HEK293 (cell line): ENCODE data around the gene CABLES2.

Source experiments
- CTCF ChIA-PET: fragments of 350-600 bp; formaldehyde crosslinking; extraction: SDS; loops from one replicate; lab custom pipeline; 2021; ENCODE audit warnings: antibody characterized with exemption; lab: Yijun Ruan, JAX
- POLR2A ChIA-PET: fragments of 300-600 bp; formaldehyde crosslinking; extraction: SDS; loops from one replicate; lab custom pipeline; 2020; ENCODE audit warnings: antibody characterized with exemption, inconsistent platforms; lab: Yijun Ruan, JAX
- H3K27ac ChIP-seq: fragments of 200-500 bp; sonication (Bioruptor generic); 2 replicates; pipeline ENCODE4 v1.5.1; 2014; ENCODE audit warnings: low read depth, low read length, control low read depth, inconsistent platforms; ENCODE audit errors: extremely low read depth
- H3K36me3 ChIP-seq, 2 experiments: fragments of 200-500 bp in 1 of 2; sonication (Bioruptor generic) in 1 of 2; 1 replicate in 1 of 2; 2 replicates in 1 of 2; pipeline ENCODE4 v1.5.1; 2014 to 2017; ENCODE audit warnings: inconsistent platforms in 2 of 2, low read length in 2 of 2; ENCODE audit not compliant: control insufficient read depth in 2 of 2, insufficient read depth in 1 of 2
- H3K4me1 ChIP-seq: fragments of 200-500 bp; sonication (Bioruptor generic); 2 replicates; pipeline ENCODE4 v1.5.1; 2014; ENCODE audit warnings: mild to moderate bottlenecking, low read length, inconsistent platforms; ENCODE audit not compliant: control insufficient read depth, insufficient read depth
- H3K4me3 ChIP-seq: 2 replicates; pipeline ENCODE4 v1.5.1; 2011; ENCODE audit warnings: low read depth, mild to moderate bottlenecking, control low read depth, low read length, moderate library complexity
- H3K9me3 ChIP-seq: fragments of 200-500 bp; sonication (Bioruptor generic); 2 replicates; pipeline ENCODE4 v1.5.1; 2014; ENCODE audit warnings: low read depth, low read length, inconsistent platforms; ENCODE audit not compliant: control insufficient read depth, insufficient read depth
- ATF2 ChIP-seq: fragments of 450-650 bp; formaldehyde crosslinking; IDR thresholded peaks from 2 replicates; pipeline ENCODE4 v1.5.1; 2016; ENCODE audit warnings: missing biosample characterization, missing genetic modification characterization, low read depth
- BCL11A ChIP-seq: fragments of 450-650 bp; formaldehyde crosslinking; IDR thresholded peaks from 2 replicates; pipeline ENCODE4 v1.5.1; 2016; ENCODE audit warnings: low read depth, missing biosample characterization, missing genetic modification characterization
- GLIS1 ChIP-seq: fragments of 450-650 bp; formaldehyde crosslinking; IDR thresholded peaks from 2 replicates; pipeline ENCODE4 v1.5.1; 2016; ENCODE audit warnings: missing biosample characterization, missing genetic modification characterization
- GLIS2 ChIP-seq: fragments of 450-650 bp; formaldehyde crosslinking; IDR thresholded peaks from 2 replicates; pipeline ENCODE4 v1.5.1; 2016; ENCODE audit warnings: missing biosample characterization, missing genetic modification characterization
- INSM2 ChIP-seq: fragments of 450-650 bp; formaldehyde crosslinking; IDR thresholded peaks from 2 replicates; pipeline ENCODE4 v1.5.1; 2016; ENCODE audit warnings: missing biosample characterization, missing genetic modification characterization
- KLF16 ChIP-seq: fragments of 450-650 bp; formaldehyde crosslinking; IDR thresholded peaks from 2 replicates; pipeline ENCODE4 v1.5.1; 2017; ENCODE audit warnings: missing biosample characterization, missing genetic modification characterization
- KLF17 ChIP-seq: fragments of 450-650 bp; formaldehyde crosslinking; IDR thresholded peaks from 2 replicates; pipeline ENCODE4 v1.5.1; 2016; ENCODE audit warnings: missing biosample characterization, missing genetic modification characterization
- PATZ1 ChIP-seq: fragments of 450-650 bp; formaldehyde crosslinking; IDR thresholded peaks from 2 replicates; pipeline ENCODE4 v1.5.1; 2016; ENCODE audit warnings: missing biosample characterization, missing genetic modification characterization
- SP2 ChIP-seq: fragments of 450-650 bp; formaldehyde crosslinking; IDR thresholded peaks from 2 replicates; pipeline ENCODE4 v1.5.1; 2016; ENCODE audit warnings: missing biosample characterization, missing genetic modification characterization
- ZBTB21 ChIP-seq: fragments of 450-650 bp; formaldehyde crosslinking; IDR thresholded peaks from 2 replicates; pipeline ENCODE4 v1.5.1; 2017; ENCODE audit warnings: missing biosample characterization, missing genetic modification characterization
- ZFHX2 ChIP-seq: fragments of 450-650 bp; formaldehyde crosslinking; conservative IDR thresholded peaks from 2 replicates; pipeline ENCODE4 v1.5.1; 2016; ENCODE audit warnings: missing biosample characterization, missing genetic modification characterization
- ZIC2 ChIP-seq: fragments of 450-650 bp; formaldehyde crosslinking; IDR thresholded peaks from 2 replicates; pipeline ENCODE4 v1.5.1; 2016; ENCODE audit warnings: missing biosample characterization, missing genetic modification characterization
- ZNF138 ChIP-seq: fragments of 450-650 bp; formaldehyde crosslinking; IDR thresholded peaks from 2 replicates; pipeline ENCODE4 v1.5.1; 2016; ENCODE audit warnings: missing biosample characterization, missing genetic modification characterization, borderline replicate concordance
- ZNF157 ChIP-seq: fragments of 450-650 bp; formaldehyde crosslinking; IDR thresholded peaks from 2 replicates; pipeline ENCODE4 v1.5.1; 2016; ENCODE audit warnings: missing biosample characterization, missing genetic modification characterization
- ZNF341 ChIP-seq: fragments of 450-650 bp; formaldehyde crosslinking; IDR thresholded peaks from 2 replicates; pipeline ENCODE4; 2016; ENCODE audit warnings: low read depth, missing biosample characterization, missing genetic modification characterization
- ZNF560 ChIP-seq: fragments of 450-650 bp; formaldehyde crosslinking; IDR thresholded peaks from 2 replicates; pipeline ENCODE4 v1.5.1; 2017; ENCODE audit warnings: missing biosample characterization, missing genetic modification characterization, borderline replicate concordance
- ZNF585B ChIP-seq: fragments of 450-650 bp; formaldehyde crosslinking; IDR thresholded peaks from 2 replicates; pipeline ENCODE4 v1.5.1; 2016; ENCODE audit warnings: missing biosample characterization, missing genetic modification characterization
- ZNF596 ChIP-seq: fragments of 450-650 bp; IDR thresholded peaks from 2 replicates; pipeline ENCODE4 v1.5.0; 2018; ENCODE audit warnings: missing biosample characterization, mild to moderate bottlenecking, missing genetic modification characterization, moderate library complexity
- ZNF629 ChIP-seq: fragments of 450-650 bp; formaldehyde crosslinking; IDR thresholded peaks from 2 replicates; pipeline ENCODE4 v1.5.1; 2017; ENCODE audit warnings: missing biosample characterization, missing genetic modification characterization
- ZNF660 ChIP-seq: fragments of 450-650 bp; IDR thresholded peaks from 2 replicates; pipeline ENCODE4 v1.5.1; 2018; ENCODE audit warnings: missing biosample characterization, mild to moderate bottlenecking, missing genetic modification characterization
- ZSCAN23 ChIP-seq: fragments of 450-650 bp; formaldehyde crosslinking; IDR thresholded peaks from 2 replicates; pipeline ENCODE4 v1.5.1; 2016; ENCODE audit warnings: missing biosample characterization, missing genetic modification characterization

CABLES2 gene

GRCh38 chr20:62356589-62357186 lies 50.4 kb downstream of the CABLES2 start:
- Histone ChIP-seq H3K4me1 (peaks cover 2% of the 10 kb centered on the region; the same call in 1 of the 2 replicates), H3K4me3 (no peak overlapping the region), H3K36me3 (peaks cover 0 to 30% of the 10 kb centered on the region in 2 experiments; a peak in 1 of 3 replicates), H3K9me3 (no peaks in the 10 kb centered on the region), H3K27ac (no peak overlapping the region)
- ChIA-PET POLR2A (interaction anchor here (1.9 to 2.0 kb wide), 2 partner anchors 9 to 30 kb away, joined by 7 to 8 read pairs; partner anchors contain the start of gene RPS21), CTCF (interaction anchor here (1.9 kb wide), 1 partner anchor 8 kb away, joined by 6 read pairs; no protein-coding TSS in a partner anchor)
- peak; percentile 87 for TF ChIP-seq GLIS1
- no peak for TF ChIP-seq ZNF157 (tag by site-specific recombination)
- TF ChIP-seq GLIS2 (tag by site-specific recombination) = peak; percentile 43
- TF ChIP-seq ZNF138 (tag by site-specific recombination) = no peak
- peak; percentile 54 for TF ChIP-seq ZIC2 (tag by site-specific recombination)
- TF ChIP-seq ZSCAN23 (tag by site-specific recombination) = no peak

- POLR2A ChIA-PET = interaction anchor here (0.5 to 2.0 kb wide), 4 partner anchors 10 to 39 kb away, joined by 3 to 8 read pairs (median 5); partner anchors contain the start of genes LAMA5 and RPS21
- 0 out of 2 replicates have a peak overlapping the region, but pooled peaks have one; percentile 4 for H3K27ac ChIP-seq
- no peaks in the 10 kb centered on the region for H3K9me3 ChIP-seq
- H3K4me1 ChIP-seq = peaks cover 2% of the 10 kb centered on the region; the same call in 1 of the 2 replicates
- peaks cover 0 to 35% of the 10 kb centered on the region in 2 experiments; a peak in 1 of 3 replicates for H3K36me3 ChIP-seq
- no peak for TF ChIP-seq ZNF138 (tag by site-specific recombination)
- peak; percentile 66 for TF ChIP-seq ZIC2 (tag by site-specific recombination)
- CTCF ChIA-PET = interaction anchor here (1.9 kb wide), 1 partner anchor 8 kb away, joined by 6 read pairs; no protein-coding TSS in a partner anchor
- H3K4me3 ChIP-seq = no peak overlapping the region
Observed at GRCh38 chr20:62355878-62356588, 51.1 kb downstream of the CABLES2 start.

- H3K4me3 ChIP-seq = peak overlapping the region; percentile 18
- H3K36me3 ChIP-seq = peaks cover 0 to 39% of the 10 kb centered on the region in 2 experiments; a peak in 1 of 3 replicates
- H3K9me3 ChIP-seq = no peaks in the 10 kb centered on the region
- POLR2A ChIA-PET = interaction anchor here (0.5 to 1.9 kb wide), 3 partner anchors 12 to 38 kb away, joined by 3 to 8 read pairs (median 3); partner anchors contain the start of genes LAMA5 and RPS21
- 0 out of 2 replicates have a peak overlapping the region, but pooled peaks have one; percentile 4 for H3K27ac ChIP-seq
- H3K4me1 ChIP-seq = peaks cover 2% of the 10 kb centered on the region; the same call in 1 of the 2 replicates
- CTCF ChIA-PET = interaction anchor here (1.9 kb wide), 1 partner anchor 9 kb away, joined by 6 read pairs; no protein-coding TSS in a partner anchor
- no peak for TF ChIP-seq ZNF585B
- peak; percentile 66; the same call in 1 of the 2 replicates for TF ChIP-seq PATZ1 (tag by site-specific recombination)
- TF ChIP-seq ZNF560 (tag by site-specific recombination) = no peak
- 0 out of 2 replicates have a peak, but pooled peaks have one; percentile 31 for TF ChIP-seq BCL11A (tag by site-specific recombination)
- TF ChIP-seq GLIS2 (tag by site-specific recombination) = peak; percentile 61
- TF ChIP-seq KLF17 = peak; percentile 89
- TF ChIP-seq SP2 (tag by site-specific recombination) = peak; percentile 59
- peak; percentile 85 for TF ChIP-seq GLIS1
- no peak for TF ChIP-seq ZNF596
- no peak for TF ChIP-seq ATF2 (tag by site-specific recombination)
- TF ChIP-seq ZFHX2 (tag by site-specific recombination) = peak; percentile 44
- no peak for TF ChIP-seq ZNF660 (tag by site-specific recombination)
- TF ChIP-seq ZNF341 = peak; percentile 74
- TF ChIP-seq ZIC2 (tag by site-specific recombination) = peak; percentile 93
- TF ChIP-seq ZBTB21 (tag by site-specific recombination) = 0 out of 2 replicates have a peak, but pooled peaks have one; percentile 14
- TF ChIP-seq KLF16 = 0 out of 2 replicates have a peak, but pooled peaks have one; percentile 34
- peak; percentile 74 for TF ChIP-seq ZNF629 (tag by site-specific recombination)
- peak; percentile 28; the same call in 1 of the 2 replicates for TF ChIP-seq INSM2 (tag by site-specific recombination)
Observed at GRCh38 chr20:62355516-62355877, 51.6 kb downstream of the CABLES2 start.
